Neutrophil (primary cell): ENCODE data around the gene CYP26B1.

Experiments
- H3K27ac ChIP-seq: fragments of 200-600 bp; sonication (generic); 2 replicates; pipeline ENCODE4 v1.5.1; 2016; ENCODE audit warnings: mild to moderate bottlenecking, moderate library complexity
- H3K27me3 ChIP-seq: fragments of 200-600 bp; sonication (generic); 2 replicates; pipeline ENCODE4 v1.6.0; 2016; ENCODE audit warnings: mild to moderate bottlenecking
- H3K36me3 ChIP-seq: fragments of 200-600 bp; sonication (generic); 2 replicates; pipeline ENCODE4 v1.5.1; 2017
- H3K4me1 ChIP-seq, 2 experiments: fragments of 200-600 bp in 1 of 2; sonication (generic) in 1 of 2; 1 replicate in 1 of 2; 2 replicates in 1 of 2; pipeline versions ENCODE4 v1.5.1 to v1.6.1; 2013 to 2016; ENCODE audit warnings: low read depth in 1 of 2, low read length in 1 of 2, mild to moderate bottlenecking in 1 of 2, moderate library complexity in 1 of 2; ENCODE audit not compliant: control insufficient read depth in 1 of 2, insufficient read depth in 1 of 2
- H3K4me3 ChIP-seq, 2 experiments: fragments of 200-600 bp in 1 of 2; sonication (generic) in 1 of 2; 1 replicate in 1 of 2; 2 replicates in 1 of 2; pipeline ENCODE4 v1.5.1; 2013 to 2016; ENCODE audit warnings: low read depth in 1 of 2, low read length in 1 of 2, mild to moderate bottlenecking in 1 of 2, moderate library complexity in 1 of 2
- H3K9me3 ChIP-seq: fragments of 200-600 bp; sonication (generic); 2 replicates; pipeline ENCODE4 v1.5.1; 2016
- TF ChIP-seq, protein P1 (sequence below): fragments of 200-600 bp; sonication (generic); IDR thresholded peaks from 2 replicates; pipeline ENCODE4 v1.5.1; 2016; ENCODE audit warnings: antibody characterized with exemption

CYP26B1 gene

GRCh38 chr2:72147303-72147971 lies at the start of gene CYP26B1:
CYP26B1 (minus strand) TSS chr2:72147862; CDS start chr2:72147834, 28 bp downstream.
- TF ChIP-seq, protein P1, sequence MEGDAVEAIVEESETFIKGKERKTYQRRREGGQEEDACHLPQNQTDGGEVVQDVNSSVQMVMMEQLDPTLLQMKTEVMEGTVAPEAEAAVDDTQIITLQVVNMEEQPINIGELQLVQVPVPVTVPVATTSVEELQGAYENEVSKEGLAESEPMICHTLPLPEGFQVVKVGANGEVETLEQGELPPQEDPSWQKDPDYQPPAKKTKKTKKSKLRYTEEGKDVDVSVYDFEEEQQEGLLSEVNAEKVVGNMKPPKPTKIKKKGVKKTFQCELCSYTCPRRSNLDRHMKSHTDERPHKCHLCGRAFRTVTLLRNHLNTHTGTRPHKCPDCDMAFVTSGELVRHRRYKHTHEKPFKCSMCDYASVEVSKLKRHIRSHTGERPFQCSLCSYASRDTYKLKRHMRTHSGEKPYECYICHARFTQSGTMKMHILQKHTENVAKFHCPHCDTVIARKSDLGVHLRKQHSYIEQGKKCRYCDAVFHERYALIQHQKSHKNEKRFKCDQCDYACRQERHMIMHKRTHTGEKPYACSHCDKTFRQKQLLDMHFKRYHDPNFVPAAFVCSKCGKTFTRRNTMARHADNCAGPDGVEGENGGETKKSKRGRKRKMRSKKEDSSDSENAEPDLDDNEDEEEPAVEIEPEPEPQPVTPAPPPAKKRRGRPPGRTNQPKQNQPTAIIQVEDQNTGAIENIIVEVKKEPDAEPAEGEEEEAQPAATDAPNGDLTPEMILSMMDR = no peak
- peaks cover 22 to 59% of the 10 kb centered on the region in 2 experiments for H3K4me1 ChIP-seq
- no peaks in the 10 kb centered on the region for H3K36me3 ChIP-seq
- H3K4me3 ChIP-seq = peak within 1 kb of the TSS in 1 of 2 experiments; percentile 47
- no peaks in the 10 kb centered on the region for H3K9me3 ChIP-seq
- no peak within 1 kb of the TSS for H3K27ac ChIP-seq
- H3K27me3 ChIP-seq = peaks cover 100% of the 10 kb centered on the region

DNA sequence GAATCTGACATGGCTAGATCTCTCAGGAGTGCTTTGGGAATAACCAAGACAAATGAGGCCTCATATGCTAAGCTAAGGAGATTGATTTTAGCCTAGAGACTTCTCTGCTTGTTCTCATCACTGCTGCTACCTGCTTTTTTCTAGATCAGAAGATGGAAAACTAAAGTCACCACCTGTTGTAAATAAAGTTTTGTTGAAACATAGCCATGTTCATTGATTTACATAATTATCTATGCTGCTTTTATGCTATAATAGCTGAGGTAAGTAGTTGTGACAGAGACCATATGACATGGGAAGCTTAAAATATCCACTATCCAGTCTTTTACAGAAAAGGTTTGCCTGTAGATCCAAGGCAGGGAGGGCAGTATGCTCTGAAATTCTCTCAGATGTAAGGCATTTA lies 46.1 kb upstream of the CYP26B1 start:
- no peak overlapping the region for H3K4me3 ChIP-seq
- H3K9me3 ChIP-seq = no peaks in the 10 kb centered on the region
- no peak overlapping the region for H3K27ac ChIP-seq
- H3K4me1 ChIP-seq = no peaks in the 10 kb centered on the region
- H3K36me3 ChIP-seq = no peaks in the 10 kb centered on the region
- H3K27me3 ChIP-seq = no peaks in the 10 kb centered on the region
- TF ChIP-seq, protein P1 = no peak

DNA sequence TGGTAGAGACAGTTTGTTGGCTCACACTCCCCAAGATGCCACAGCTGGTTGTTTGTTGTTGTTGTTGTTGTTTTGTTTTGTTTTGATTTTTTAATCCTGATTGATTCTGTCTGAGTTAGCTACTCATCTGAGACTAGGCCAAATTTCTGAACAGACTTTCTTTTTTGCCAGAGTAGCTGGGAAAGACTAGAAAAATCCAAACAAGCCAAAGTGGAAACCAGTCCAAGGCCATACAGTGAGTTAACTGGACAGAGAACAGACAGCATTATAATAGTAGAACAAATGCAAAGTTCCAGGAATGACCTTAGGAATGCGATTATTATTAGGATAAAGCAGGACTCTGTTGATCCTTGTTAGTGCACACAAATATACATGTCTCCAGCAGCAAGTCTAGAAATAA lies 43.8 kb upstream of the CYP26B1 start:
- TF ChIP-seq, protein P1 = no peak
- H3K4me1 ChIP-seq = no peaks in the 10 kb centered on the region
- no peaks in the 10 kb centered on the region for H3K27me3 ChIP-seq
- H3K36me3 ChIP-seq = no peaks in the 10 kb centered on the region
- no peak overlapping the region for H3K27ac ChIP-seq
- H3K4me3 ChIP-seq = no peak overlapping the region
- H3K9me3 ChIP-seq = no peaks in the 10 kb centered on the region

DNA sequence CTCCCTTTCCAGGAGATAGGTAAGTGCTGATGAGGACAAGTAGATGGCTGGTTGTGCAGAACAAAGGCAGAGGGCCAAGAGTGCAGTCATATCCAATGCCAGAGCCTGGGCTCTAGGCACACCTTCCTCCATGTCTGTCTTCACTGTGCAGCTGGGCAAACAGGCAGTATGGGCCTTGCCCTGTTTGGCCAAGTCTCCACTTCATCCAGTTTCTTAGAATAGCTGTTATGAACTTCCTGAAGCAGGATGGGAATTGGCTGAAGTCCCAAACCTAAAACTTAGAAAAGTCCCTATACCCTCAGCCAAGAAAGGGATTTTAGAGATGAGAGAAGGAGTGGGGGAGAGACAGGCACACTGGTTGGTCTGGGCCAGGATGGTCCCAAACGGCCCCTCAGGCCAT lies 37.5 kb upstream of the CYP26B1 start:
- Histone ChIP-seq H3K4me3 (no peak overlapping the region), H3K9me3 (no peaks in the 10 kb centered on the region), H3K4me1 (no peaks in the 10 kb centered on the region), H3K36me3 (no peaks in the 10 kb centered on the region), H3K27ac (no peak overlapping the region), H3K27me3 (no peaks in the 10 kb centered on the region)
- TF ChIP-seq, protein P1 = no peak

GRCh38 chr2:72183466-72183865 lies 35.8 kb upstream of the CYP26B1 start:
- H3K27ac ChIP-seq = no peak overlapping the region

More at GRCh38 chr2:72183466-72183865, 35.8 kb upstream of the CYP26B1 start:
- H3K9me3 ChIP-seq = no peaks in the 10 kb centered on the region
- TF ChIP-seq, protein P1 = no peak
- no peaks in the 10 kb centered on the region for H3K27me3 ChIP-seq
- H3K4me3 ChIP-seq = no peak overlapping the region
- H3K4me1 ChIP-seq = no peaks in the 10 kb centered on the region
- no peaks in the 10 kb centered on the region for H3K36me3 ChIP-seq
